Activated gamma-delta T cell treated with Interleukin-2 at 50 U/mL for 16 hours (primary cell): ENCODE measurements around the gene DENND4A.
"Not testable (repeated sequence)": the region's sequence is repeated elsewhere in the genome, so short reads cannot be mapped to it uniquely, and the experiment has no call there.

ENCODE experiments used
- DNase-seq: peaks from one replicate; pipeline ENCODE4 v3.0.0-alpha.2; 2020

Gene DENND4A

GRCh38 chr15:65626856-65627255 lies 165.2 kb downstream of the DENND4A start:
- DNase-seq, result no peak

GRCh38 chr15:65623103-65623502 lies 169.0 kb downstream of the DENND4A start:
- no peak for DNase-seq

GRCh38 chr15:65621638-65622037 lies 170.5 kb downstream of the DENND4A start, which contains the start of gene SLC24A1:
SLC24A1 (plus strand) TSS chr15:65621938; CDS start chr15:65624081, 2,143 bp downstream.
- no peak for DNase-seq

GRCh38 chr15:65620833-65621232 lies 171.3 kb downstream of the DENND4A start:
- DNase-seq, result no peak

DNA sequence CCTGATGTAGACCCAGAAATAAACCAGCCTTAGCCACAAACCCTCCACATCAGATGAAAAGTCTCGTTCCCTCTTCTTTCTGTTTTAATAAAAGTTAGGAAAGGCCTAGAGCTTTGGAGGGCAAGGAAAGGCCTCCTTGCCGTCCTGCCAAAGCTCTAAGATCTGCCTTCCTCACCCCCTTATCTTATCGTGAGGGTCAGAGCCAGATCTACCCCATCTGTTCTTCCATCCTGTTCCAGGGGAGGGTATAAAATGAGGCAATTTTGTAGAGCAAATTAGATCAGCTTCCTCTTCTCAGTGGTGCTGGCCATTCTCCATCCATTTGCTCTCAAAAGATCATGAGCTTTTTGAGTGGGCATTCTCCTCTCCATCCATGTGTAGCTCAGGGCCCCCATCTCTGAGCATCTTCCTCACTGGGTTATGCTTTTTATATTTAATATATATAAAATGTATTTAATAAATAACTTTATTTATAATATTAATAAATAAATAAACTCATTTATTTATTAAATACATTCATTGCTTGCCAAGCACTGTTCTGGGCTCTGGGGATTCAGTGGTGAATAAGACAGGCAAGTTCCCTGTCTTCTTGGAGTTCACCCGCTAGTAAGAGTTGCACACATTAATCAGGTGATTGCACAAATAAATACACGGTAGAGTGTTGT lies 172.3 kb downstream of the DENND4A start:
- DNase-seq, result no peak

GRCh38 chr15:65618560-65619109 lies 173.5 kb downstream of the DENND4A start:
- DNase-seq, result no peak

DNA sequence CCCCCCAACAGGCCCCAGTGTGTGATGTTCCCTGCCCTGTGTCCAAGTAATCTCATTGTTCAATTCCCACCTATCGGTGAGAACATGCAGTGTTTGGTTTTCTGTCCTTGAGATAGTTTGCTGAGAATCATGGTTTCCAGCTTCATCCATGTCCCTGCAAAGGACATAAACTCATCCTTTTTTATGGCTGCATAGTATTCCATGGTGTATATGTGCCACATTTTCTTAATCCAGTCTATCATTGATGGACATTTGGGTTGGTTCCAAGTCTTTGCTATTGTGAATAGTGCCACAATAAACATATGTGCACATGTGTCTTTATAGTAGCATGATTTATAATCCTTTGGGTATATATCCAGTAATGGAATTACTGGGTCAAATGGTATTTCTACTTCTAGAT lies 176.2 kb downstream of the DENND4A start:
- DNase-seq, result not testable (repeated sequence)

DNA sequence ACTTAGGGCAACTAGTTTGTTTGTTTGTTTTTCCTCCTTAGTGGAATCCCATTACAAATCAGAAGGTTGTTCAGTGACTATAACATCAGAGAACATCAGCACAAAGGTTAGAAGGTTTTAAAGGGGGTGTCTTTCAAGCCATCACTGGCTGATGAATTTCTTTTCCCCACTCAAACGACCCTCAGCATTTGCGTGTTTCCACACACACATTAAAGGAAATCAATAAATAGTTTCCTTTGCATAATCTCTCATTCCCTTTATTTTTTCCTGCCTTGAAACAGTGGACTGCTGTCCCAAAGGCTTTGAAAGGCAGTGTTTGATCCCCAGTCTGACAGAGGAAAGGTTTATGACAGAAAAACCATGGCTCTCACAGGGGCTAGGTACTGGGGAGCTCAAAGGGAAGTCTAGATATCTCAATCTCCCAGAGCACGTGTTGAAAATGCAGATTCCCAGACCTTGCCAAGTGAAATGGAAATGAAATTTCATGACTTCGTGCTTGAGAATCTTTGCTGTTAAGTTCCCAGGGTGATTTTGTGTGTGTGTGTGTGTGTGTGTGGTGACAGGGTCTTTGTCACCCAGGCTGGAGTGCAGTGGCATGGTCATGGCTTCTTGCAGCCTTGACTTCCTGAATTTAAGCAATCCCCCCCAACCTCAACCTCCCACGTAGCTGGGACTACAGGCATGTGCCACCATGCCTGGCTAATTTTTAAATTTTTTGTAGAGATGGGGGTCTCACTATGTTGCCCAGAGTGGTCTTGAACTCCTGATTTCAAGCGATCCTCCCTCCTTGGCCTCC lies 178.9 kb downstream of the DENND4A start:
- DNase-seq, result no peak

DNA sequence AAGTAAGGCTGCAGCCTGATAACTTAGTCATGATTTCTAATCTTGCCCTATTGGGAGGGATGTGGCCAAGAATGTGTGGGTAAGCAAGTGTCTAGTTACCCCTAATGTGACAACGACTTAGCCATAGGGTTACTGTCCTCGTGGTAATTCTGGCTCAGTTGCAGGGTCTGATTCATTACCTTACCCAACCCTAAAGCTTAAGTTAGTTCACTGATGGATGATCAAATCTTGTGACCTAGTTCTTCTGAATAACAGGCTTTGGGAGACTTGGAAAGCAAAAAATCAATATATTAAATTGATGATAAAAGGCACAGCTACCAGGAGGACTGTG lies 179.5 kb downstream of the DENND4A start:
- DNase-seq, result no peak

GRCh38 chr15:65611888-65612615 lies 180.0 kb downstream of the DENND4A start:
- DNase-seq, result no peak

GRCh38 chr15:65610871-65611718 lies 181.0 kb downstream of the DENND4A start, which contains the start of gene INTS14:
INTS14 (minus strand) TSS chr15:65611131; CDS start chr15:65607380, 3,751 bp downstream.
- DNase-seq, result peak; percentile 90
